HG02885 (cell line): Measurements from ENCODE around the gene CDK15.

Source experiments
- ATAC-seq: cut with Tn5 transposase; IDR thresholded peaks from one replicate; pipeline ENCODE4 v1.9.1; 2021; ENCODE audit warnings: mild to moderate bottlenecking; ENCODE audit not compliant: unreplicated experiment, poor library complexity

CDK15 gene

GRCh38 chr2:201859949-201860348 is 53.6 kb downstream of the CDK15 start:
- no peak for ATAC-seq

GRCh38 chr2:201860636-201861066 is 54.3 kb downstream of the CDK15 start:
- ATAC-seq: peak; percentile 72

- no peak for ATAC-seq
Observed at GRCh38 chr2:201862843-201863242, 56.5 kb downstream of the CDK15 start.

- no peak for ATAC-seq
Observed at GRCh38 chr2:201866643-201867473, 60.5 kb downstream of the CDK15 start.

GRCh38 chr2:201871471-201871870 is 65.1 kb downstream of the CDK15 start:
- no peak for ATAC-seq

- ATAC-seq: no peak
Observed at GRCh38 chr2:201872591-201872990, 66.3 kb downstream of the CDK15 start.

GRCh38 chr2:201879996-201880395 is 73.7 kb downstream of the CDK15 start:
- ATAC-seq: no peak

GRCh38 chr2:201880579-201880978 is 74.2 kb downstream of the CDK15 start:
- no peak for ATAC-seq

- no peak for ATAC-seq
Observed at GRCh38 chr2:201880993-201881611, 74.8 kb downstream of the CDK15 start.

- no peak for ATAC-seq
Observed at GRCh38 chr2:201881741-201882140, 75.4 kb downstream of the CDK15 start.

GRCh38 chr2:201882353-201883090 is 76.2 kb downstream of the CDK15 start:
- ATAC-seq: no peak

- no peak for ATAC-seq
Observed at GRCh38 chr2:201883606-201884369, 77.5 kb downstream of the CDK15 start.

- ATAC-seq: no peak
Observed at GRCh38 chr2:201886504-201886903, 80.2 kb downstream of the CDK15 start.

- no peak for ATAC-seq
Observed at GRCh38 chr2:201887773-201888425, 81.6 kb downstream of the CDK15 start.

GRCh38 chr2:201888426-201888800 is 82.1 kb downstream of the CDK15 start:
- no peak for ATAC-seq

GRCh38 chr2:201890453-201890852 is 84.1 kb downstream of the CDK15 start:
- ATAC-seq: no peak

GRCh38 chr2:201891676-201892075 is 85.3 kb downstream of the CDK15 start:
- ATAC-seq: no peak

- ATAC-seq: no peak
Observed at GRCh38 chr2:201892516-201892915, 86.2 kb downstream of the CDK15 start.

GRCh38 chr2:201900362-201900761 is 94.0 kb downstream of the CDK15 start:
- no peak for ATAC-seq

- no peak for ATAC-seq
Observed at GRCh38 chr2:201901786-201902185, 95.4 kb downstream of the CDK15 start.
